K562 (cell line): Measurements from ENCODE around the gene ZNF407. TPM values are rescaled to one million over a fixed set of nuclear protein-coding genes. Genes with fewer than 3 reads are reported as not detected.

Source experiments
- ATAC-seq: fragments of 200-7000 bp; cut with Tn5 transposase; 3 replicates; pipeline ENCODE4 v1.9.1; 2020; ENCODE audit warnings: moderate library complexity
- BruUV-seq: library from RNA; stranded (reverse); fragments of 400-500 nt; replicated peaks from 2 replicates; lab custom pipeline; 2021; lab: Mats Ljungman, UMichigan
- CTCF ChIA-PET: fragments of 300-600 bp; formaldehyde crosslinking; extraction: SDS; loops from one replicate; lab custom pipeline; 2021; ENCODE audit warnings: low intra/inter-chr PET ratio; lab: Yijun Ruan, JAX
- POLR2A ChIA-PET: fragments of 300-600, 350-650 bp; sonication (Branson Sonifier 250); formaldehyde crosslinking; extraction: SDS; loops from one replicate; lab custom pipeline; 2021; ENCODE audit warnings: antibody characterized with exemption, inconsistent platforms; lab: Yijun Ruan, JAX
- DNase-seq, 4 experiments: peaks; one replicate each; pipeline versions ENCODE4 v3.0.0 to v3.0.0-alpha.2; 2011 to 2018; ENCODE audit warnings: low spot score in 3 of 4, mixed read lengths in 3 of 4; ENCODE audit errors: extremely low read depth in 1 of 4
- FAIRE-seq: peaks from 2 replicates; lab custom pipeline; 2011; peaks lifted over from hg19 to GRCh38; lab: Jason Lieb, UNC
- H2AFZ ChIP-seq: 2 replicates; pipeline ENCODE4 v1.6.0; 2011; ENCODE audit warnings: low read depth, low read length, control low read depth, inconsistent platforms
- H3K27ac ChIP-seq: fragments of 200-600 bp; 3 replicates; pipeline ENCODE4 v1.8.0; 2011; ENCODE audit warnings: low read depth, mild to moderate bottlenecking, control low read depth, inconsistent platforms, low read length, moderate library complexity, mixed read lengths; ENCODE audit errors: extremely low read depth
- H3K27me3 ChIP-seq, 2 experiments: fragments of 300-600 bp in 1 of 2; 2 replicates in 1 of 2; 3 replicates in 1 of 2; pipeline versions ENCODE4 v1.6.0 to v1.8.0; 2011; ENCODE audit warnings: inconsistent platforms in 2 of 2, low read length in 2 of 2, mild to moderate bottlenecking in 1 of 2, mixed read lengths in 1 of 2, moderate library complexity in 1 of 2; ENCODE audit not compliant: control insufficient read depth in 2 of 2, insufficient read depth in 2 of 2
- H3K36me3 ChIP-seq: fragments of 300-600 bp; 3 replicates; pipeline ENCODE4 v1.8.0; 2011; ENCODE audit warnings: mild to moderate bottlenecking, low read length, inconsistent platforms; ENCODE audit not compliant: control insufficient read depth, insufficient read depth
- H3K4me1 ChIP-seq, 2 experiments: fragments of 200-600 bp in 1 of 2; replicated peaks in 1 of 2; 2 replicates in 1 of 2; 3 replicates in 1 of 2; pipeline versions ENCODE4 v1.5.1 to v1.8.0; 2011; ENCODE audit warnings: inconsistent platforms in 2 of 2, low read length in 2 of 2, mild to moderate bottlenecking in 1 of 2, mixed read lengths in 1 of 2, moderate library complexity in 1 of 2; ENCODE audit not compliant: control insufficient read depth in 2 of 2, insufficient read depth in 2 of 2
- H3K4me2 ChIP-seq: 2 replicates; pipeline ENCODE4 v1.6.1; 2011; ENCODE audit warnings: low read length, control low read depth, inconsistent platforms, mixed read lengths; ENCODE audit not compliant: insufficient read depth
- H3K4me3 ChIP-seq: fragments of 200-600 bp; sonication (generic), shearing (Covaris generic); 2 replicates; pipeline ENCODE4 v1.5.1; 2016; ENCODE audit warnings: control low read depth, inconsistent platforms
- H3K79me2 ChIP-seq: fragments of 200-600 bp; 3 replicates; pipeline ENCODE4 v1.8.0; 2011; ENCODE audit warnings: low read length, inconsistent platforms; ENCODE audit not compliant: control insufficient read depth, insufficient read depth
- H3K9ac ChIP-seq, 2 experiments: 2 replicates each; pipeline versions ENCODE4 v1.6.0 to v1.6.1; 2011; ENCODE audit warnings: low read depth in 2 of 2, low read length in 2 of 2, control low read depth in 1 of 2, inconsistent platforms in 1 of 2, mild to moderate bottlenecking in 1 of 2, mixed read lengths in 1 of 2; ENCODE audit not compliant: insufficient read depth in 1 of 2
- H3K9me1 ChIP-seq: one replicate; pipeline ENCODE4 v1.6.0; 2011; ENCODE audit warnings: inconsistent platforms, mild to moderate bottlenecking, low read length, moderate library complexity; ENCODE audit not compliant: control insufficient read depth, insufficient read depth
- H3K9me3 ChIP-seq: replicated peaks from 2 replicates; pipeline ENCODE4 v1.5.1; 2011; ENCODE audit warnings: low read depth, low read length, inconsistent platforms; ENCODE audit not compliant: control insufficient read depth, insufficient read depth
- H4K20me1 ChIP-seq: replicated peaks from 2 replicates; pipeline ENCODE4 v1.6.1; 2011; ENCODE audit warnings: low read length, inconsistent platforms, mixed read lengths; ENCODE audit not compliant: control insufficient read depth, insufficient read depth
- BRCA1 ChIP-seq, 2 experiments: fragments of 450-650 bp in 1 of 2; sonication (generic) in 1 of 2; formaldehyde crosslinking in 1 of 2; IDR thresholded peaks; 2 replicates each; pipeline versions ENCODE4 v1.5.0 to v1.6.1; 2017 to 2020; ENCODE audit warnings: mild to moderate bottlenecking in 1 of 2, missing genetic modification reagents in 1 of 2
- BRF1 ChIP-seq: IDR thresholded peaks from 3 replicates; pipeline ENCODE4 v1.6.1; 2011; ENCODE audit warnings: borderline replicate concordance, mild to moderate bottlenecking; ENCODE audit not compliant: insufficient read length; ENCODE audit errors: extremely low read depth
- DMBX1 ChIP-seq: fragments of 250-450 bp; sonication (Bioruptor Pico); IDR thresholded peaks from 2 replicates; pipeline ENCODE4 v1.8.0; 2022; ENCODE audit warnings: inconsistent platforms, mild to moderate bottlenecking, moderate library complexity, borderline replicate concordance
- EP400 ChIP-seq: fragments of 450-650 bp; IDR thresholded peaks from 2 replicates; pipeline ENCODE4 v1.6.1; 2017; ENCODE audit warnings: antibody characterized with exemption, mild to moderate bottlenecking, moderate library complexity
- HOXB6 ChIP-seq: fragments of 250-450 bp; sonication (Bioruptor Pico); IDR thresholded peaks from 2 replicates; pipeline ENCODE4 v1.5.1; 2022; ENCODE audit warnings: mild to moderate bottlenecking, borderline replicate concordance
- MIER1 ChIP-seq: fragments of 450-650 bp; IDR thresholded peaks from 2 replicates; pipeline ENCODE4 v1.6.1; 2016; ENCODE audit warnings: antibody characterized with exemption, mild to moderate bottlenecking, low read depth
- MITF ChIP-seq: IDR thresholded peaks from 2 replicates; pipeline ENCODE4 v1.6.1; 2014; ENCODE audit warnings: antibody characterized with exemption
- SP2 ChIP-seq: IDR thresholded peaks from 2 replicates; pipeline ENCODE4 v1.6.1; 2011; ENCODE audit warnings: mild to moderate bottlenecking, low read depth, low read length, moderate library complexity; ENCODE audit not compliant: poor library complexity, severe bottlenecking; ENCODE audit errors: extremely low read depth
- SRSF9 ChIP-seq: fragments of 200-400 bp; formaldehyde crosslinking; IDR thresholded peaks from 2 replicates; pipeline ENCODE4 v1.6.1; 2017; ENCODE audit warnings: low read depth, low read length, borderline replicate concordance
- ZBTB9 ChIP-seq: fragments of 450-650 bp; formaldehyde crosslinking; IDR thresholded peaks from 2 replicates; pipeline ENCODE4 v1.4.0; 2020; ENCODE audit warnings: mild to moderate bottlenecking, moderate library complexity
- ZNF212 ChIP-seq: fragments of 450-650 bp; formaldehyde crosslinking; IDR thresholded peaks from 2 replicates; pipeline ENCODE4 v1.4.0; 2020; ENCODE audit warnings: mild to moderate bottlenecking
- ZNF232 ChIP-seq: sonication (generic); formaldehyde crosslinking; IDR thresholded peaks from 2 replicates; pipeline ENCODE4 v1.8.0; 2022; ENCODE audit warnings: mild to moderate bottlenecking, missing genetic modification reagents
- WGBS: fragments of 100-300 bp; shearing (Covaris generic); methylation state at CpG from one replicate; pipeline ENCODE4 v1.1.6; 2016; ENCODE audit warnings: low coverage, mixed read lengths; ENCODE audit not compliant: insufficient coverage; ENCODE audit errors: missing lambda C conversion rate; 5-methylcytosine and 5-hydroxymethylcytosine counted together
- in situ Hi-C: fragments of 300-500 bp; cut with MboI; formaldehyde crosslinking; loops from 4 replicates; pipeline ENCODE4 v1.15.0; 2018; ENCODE audit warnings: inconsistent platforms, mixed read lengths
- intact Hi-C: fragments of 100-400 bp; cut with micrococcal nuclease; formaldehyde crosslinking; loops from 2 replicates; pipeline ENCODE4 v1.14.2; 2022
- polyA plus RNA-seq, 8 experiments: library from polyadenylated mRNA; depleted of rRNA in 4 of 8; stranded (reverse) in 5 of 8; unstranded in 3 of 8; fragments of >200 nt; fragmentation: Nextera tagmentation in 2 of 8; fragmentation: Illumina TruSeq in 1 of 8; extraction: Ambion mirVana in 2 of 8; extraction: Trizol in 1 of 8; gene quantifications; 2 replicates each; pipeline versions ENCODE4 v1.2.1 to v1.2.3, GENCODE V29; 2011 to 2014; ENCODE audit warnings: inconsistent platforms in 1 of 8, missing spikeins in 1 of 8
- total RNA-seq, 7 experiments: library from RNA; depleted of rRNA in 6 of 7; stranded (reverse); fragments of >200 nt in 6 of 7; fragmentation: Illumina TruSeq in 2 of 7; extraction: Trizol in 2 of 7; gene quantifications; 2 replicates each; pipeline versions ENCODE4 v1.2.1 to v1.2.3, GENCODE V29; 2011 to 2021; ENCODE audit warnings: low replicate concordance in 1 of 7
- TF ChIP-seq, protein P1 (sequence below): sonication (generic); formaldehyde crosslinking; IDR thresholded peaks from 2 replicates; pipeline ENCODE4 v1.8.0; 2022; ENCODE audit warnings: mild to moderate bottlenecking, missing genetic modification reagents

The ZNF407 gene
- total and polyA plus RNA-seq, 9 of the 15 experiments (the other 6 are each of a cell fraction or from before 2014, with no cell fraction given), result 0.21 to 5.4 (median 2.3) TPM

DNA sequence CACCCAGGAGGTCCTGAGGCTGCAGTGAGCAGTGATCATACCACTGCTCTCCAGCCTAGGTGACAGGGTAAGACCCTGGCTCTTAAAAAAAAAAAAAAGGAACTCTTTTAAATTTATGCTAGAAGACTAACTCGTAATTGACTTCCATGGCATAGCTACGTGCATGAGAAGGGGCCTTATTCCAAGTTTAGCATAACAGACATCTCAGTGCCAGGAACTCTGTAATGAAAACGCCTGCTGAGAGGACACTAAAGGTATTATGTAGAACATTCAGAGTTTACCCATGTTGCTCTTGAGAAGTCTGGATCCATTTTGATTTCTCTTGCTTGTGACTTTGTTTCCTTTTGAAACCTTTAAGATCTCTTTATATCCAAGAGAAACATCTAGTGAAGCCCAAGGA, 276.0 kb downstream of the ZNF407 start:
- intact Hi-C loops, result no loop called here
- WGBS, result 35% methylated on average over 3 of the region's 3 CpGs
- Histone ChIP-seq H3K27me3 (no peaks in the 10 kb centered on the region), H4K20me1 (no peaks in the 10 kb centered on the region), H3K27ac (no peak overlapping the region), H3K36me3 (no peaks in the 10 kb centered on the region), H3K9me3 (no peaks in the 10 kb centered on the region), H3K4me1 (no peaks in the 10 kb centered on the region; a peak in 1 of 5 replicates), H3K4me2 (no peak overlapping the region), H3K9ac (no peak overlapping the region), H3K4me3 (no peak overlapping the region), H3K79me2 (no peaks in the 10 kb centered on the region), H3K9me1 (no peaks in the 10 kb centered on the region), H2AFZ (no peak overlapping the region)
- ChIA-PET CTCF (interaction anchor here (0.6 kb wide), 1 partner anchor 54 kb away, joined by 3 read pairs; no protein-coding TSS in a partner anchor), POLR2A (no interaction called here)
- ATAC-seq (no peak), FAIRE-seq (no peak), DNase-seq (no peak)
- TF ChIP-seq ZNF212 (CRISPR knock-in tag), result no peak
- TF ChIP-seq SRSF9, result no peak
- in situ Hi-C loops, result no loop called here
- BruUV-seq, result no TSS peak

- in situ Hi-C loops (no loop called here), intact Hi-C loops (no loop called here)
- Histone ChIP-seq H3K4me2 (no peak overlapping the region), H3K27ac (no peak overlapping the region), H3K79me2 (no peaks in the 10 kb centered on the region), H3K36me3 (no peaks in the 10 kb centered on the region), H3K9ac (no peak overlapping the region), H3K4me3 (no peak overlapping the region), H3K4me1 (no peaks in the 10 kb centered on the region; a peak in 1 of 5 replicates), H3K9me1 (no peaks in the 10 kb centered on the region), H3K27me3 (no peaks in the 10 kb centered on the region), H3K9me3 (no peaks in the 10 kb centered on the region), H2AFZ (no peak overlapping the region), H4K20me1 (no peaks in the 10 kb centered on the region)
- ChIA-PET CTCF (no interaction called here), POLR2A (no interaction called here)
- FAIRE-seq (no peak), ATAC-seq (no peak), DNase-seq (no peak)
- BruUV-seq, result no TSS peak
- WGBS, result 46% methylated on average over 2 of the region's 5 CpGs
- TF ChIP-seq, protein P1, sequence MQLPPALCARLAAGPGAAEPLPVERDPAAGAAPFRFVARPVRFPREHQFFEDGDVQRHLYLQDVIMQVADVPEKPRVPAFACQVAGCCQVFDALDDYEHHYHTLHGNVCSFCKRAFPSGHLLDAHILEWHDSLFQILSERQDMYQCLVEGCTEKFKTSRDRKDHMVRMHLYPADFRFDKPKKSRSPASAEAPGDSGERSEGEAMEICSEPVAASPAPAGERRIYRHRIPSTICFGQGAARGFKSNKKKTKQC (CRISPR knock-in tag), result no peak
- no peak for TF ChIP-seq ZBTB9 (CRISPR knock-in tag)
- no peak for TF ChIP-seq SP2
- no peak for TF ChIP-seq DMBX1 (CRISPR knock-in tag)
- no peak for TF ChIP-seq MITF
- TF ChIP-seq BRF1, result no peak
- TF ChIP-seq EP400, result no peak
- no peak for TF ChIP-seq HOXB6 (CRISPR knock-in tag)
- TF ChIP-seq ZNF232 (CRISPR knock-in tag), result no peak
- TF ChIP-seq MIER1, result no peak
- TF ChIP-seq BRCA1 (IDR thresholded peaks at IDR 0.05), result no peak
- no peak for TF ChIP-seq BRCA1 (CRISPR knock-in tag; IDR thresholded peaks at IDR 0.05)
These were observed 276.7 kb downstream of the ZNF407 start for GRCh38 chr18:74874351-74874750.
